Mesothelial cell of epicardium (in vitro differentiated cells): ENCODE measurements around the gene RNF19B. TPM values are rescaled to one million over a fixed set of nuclear protein-coding genes. Genes with fewer than 3 reads are reported as not detected.

ENCODE experiments used
- DNase-seq, 2 experiments: peaks; one replicate each; pipeline ENCODE4 v3.0.0; 2021; ENCODE audit warnings: low spot score in 2 of 2; ENCODE audit not compliant: unreplicated experiment in 2 of 2
- H3K27ac Mint-ChIP-seq: 2 replicates; pipeline ENCODE4 v1.8.0; 2021; ENCODE audit warnings: mixed read lengths
- H3K27me3 Mint-ChIP-seq: 2 replicates; pipeline ENCODE4 v1.8.0; 2021; ENCODE audit warnings: low read depth, mixed read lengths
- H3K36me3 Mint-ChIP-seq: 2 replicates; pipeline ENCODE4 v1.8.0; 2021; ENCODE audit warnings: mixed read lengths
- H3K4me1 Mint-ChIP-seq: 2 replicates; pipeline ENCODE4 v1.8.0; 2021; ENCODE audit warnings: mixed read lengths
- H3K4me3 Mint-ChIP-seq: 2 replicates; pipeline ENCODE4 v1.8.0; 2021; ENCODE audit warnings: mild to moderate bottlenecking, moderate library complexity, mixed read lengths
- H3K9me3 Mint-ChIP-seq: 2 replicates; pipeline ENCODE4 v1.8.0; 2021; ENCODE audit warnings: mixed read lengths
- total RNA-seq: library from RNA; stranded (reverse); gene quantifications from 3 replicates; pipeline ENCODE4 v1.2.1, GENCODE V29; 2021
- TF ChIP-seq, protein P1 (sequence below): fragments of 200-600 bp; sonication (generic); IDR thresholded peaks from one replicate; pipeline ENCODE4 v1.5.0; 2021; ENCODE audit warnings: antibody characterized with exemption; ENCODE audit not compliant: unreplicated experiment

RNF19B gene
- total RNA-seq, 1 donor from 2014 or later, result 15.5 TPM

DNA sequence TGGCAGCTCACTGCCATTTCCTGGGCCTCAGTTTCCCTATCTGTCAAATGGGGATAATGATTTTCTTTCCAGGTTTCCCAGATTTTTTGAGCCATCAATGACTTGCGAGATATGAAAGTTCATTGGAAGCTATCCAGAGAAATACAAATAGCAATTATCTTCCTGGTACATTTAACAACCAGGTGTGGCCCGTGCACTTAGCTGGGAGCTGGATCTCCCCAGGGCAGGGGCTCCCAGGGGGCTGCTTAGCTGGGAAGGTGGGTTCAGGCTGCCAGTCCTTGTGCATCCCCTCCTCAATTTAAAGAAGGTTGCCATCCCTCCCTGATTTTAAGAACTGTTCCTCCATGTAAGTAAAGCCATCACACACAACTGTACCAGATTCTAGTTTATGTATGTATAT is 59.8 kb downstream of the RNF19B start:
- DNase-seq, result no peak
- Mint-ChIP-seq H3K4me3 (no peak overlapping the region), H3K27ac (no peak overlapping the region), H3K27me3 (no peaks in the 10 kb centered on the region), H3K36me3 (no peaks in the 10 kb centered on the region), H3K9me3 (no peaks in the 10 kb centered on the region), H3K4me1 (peaks cover 11% of the 10 kb centered on the region)
- TF ChIP-seq, protein P1, sequence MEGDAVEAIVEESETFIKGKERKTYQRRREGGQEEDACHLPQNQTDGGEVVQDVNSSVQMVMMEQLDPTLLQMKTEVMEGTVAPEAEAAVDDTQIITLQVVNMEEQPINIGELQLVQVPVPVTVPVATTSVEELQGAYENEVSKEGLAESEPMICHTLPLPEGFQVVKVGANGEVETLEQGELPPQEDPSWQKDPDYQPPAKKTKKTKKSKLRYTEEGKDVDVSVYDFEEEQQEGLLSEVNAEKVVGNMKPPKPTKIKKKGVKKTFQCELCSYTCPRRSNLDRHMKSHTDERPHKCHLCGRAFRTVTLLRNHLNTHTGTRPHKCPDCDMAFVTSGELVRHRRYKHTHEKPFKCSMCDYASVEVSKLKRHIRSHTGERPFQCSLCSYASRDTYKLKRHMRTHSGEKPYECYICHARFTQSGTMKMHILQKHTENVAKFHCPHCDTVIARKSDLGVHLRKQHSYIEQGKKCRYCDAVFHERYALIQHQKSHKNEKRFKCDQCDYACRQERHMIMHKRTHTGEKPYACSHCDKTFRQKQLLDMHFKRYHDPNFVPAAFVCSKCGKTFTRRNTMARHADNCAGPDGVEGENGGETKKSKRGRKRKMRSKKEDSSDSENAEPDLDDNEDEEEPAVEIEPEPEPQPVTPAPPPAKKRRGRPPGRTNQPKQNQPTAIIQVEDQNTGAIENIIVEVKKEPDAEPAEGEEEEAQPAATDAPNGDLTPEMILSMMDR, result no peak

- TF ChIP-seq, protein P1, result no peak
- H3K36me3 Mint-ChIP-seq, result no peaks in the 10 kb centered on the region
- no peak overlapping the region for H3K27ac Mint-ChIP-seq
- H3K4me3 Mint-ChIP-seq, result no peak overlapping the region
- no peaks in the 10 kb centered on the region for H3K27me3 Mint-ChIP-seq
- peaks cover 11% of the 10 kb centered on the region for H3K4me1 Mint-ChIP-seq
- DNase-seq, result no peak
- H3K9me3 Mint-ChIP-seq, result no peaks in the 10 kb centered on the region
These were observed 60.4 kb downstream of the RNF19B start for GRCh38 chr1:32903991-32904785.

- Mint-ChIP-seq H3K36me3 (no peaks in the 10 kb centered on the region), H3K27ac (no peak overlapping the region), H3K9me3 (no peaks in the 10 kb centered on the region), H3K4me1 (peaks cover 11% of the 10 kb centered on the region), H3K4me3 (peak overlapping the region; percentile 61), H3K27me3 (no peaks in the 10 kb centered on the region)
- no peak for DNase-seq
- TF ChIP-seq, protein P1, result no peak
These were observed 62.1 kb downstream of the RNF19B start for GRCh38 chr1:32902535-32902920.

GRCh38 chr1:32901823-32902534 is 62.6 kb downstream of the RNF19B start:
- H3K27ac Mint-ChIP-seq, result peak overlapping the region; percentile 39
- no peak for DNase-seq

DNA sequence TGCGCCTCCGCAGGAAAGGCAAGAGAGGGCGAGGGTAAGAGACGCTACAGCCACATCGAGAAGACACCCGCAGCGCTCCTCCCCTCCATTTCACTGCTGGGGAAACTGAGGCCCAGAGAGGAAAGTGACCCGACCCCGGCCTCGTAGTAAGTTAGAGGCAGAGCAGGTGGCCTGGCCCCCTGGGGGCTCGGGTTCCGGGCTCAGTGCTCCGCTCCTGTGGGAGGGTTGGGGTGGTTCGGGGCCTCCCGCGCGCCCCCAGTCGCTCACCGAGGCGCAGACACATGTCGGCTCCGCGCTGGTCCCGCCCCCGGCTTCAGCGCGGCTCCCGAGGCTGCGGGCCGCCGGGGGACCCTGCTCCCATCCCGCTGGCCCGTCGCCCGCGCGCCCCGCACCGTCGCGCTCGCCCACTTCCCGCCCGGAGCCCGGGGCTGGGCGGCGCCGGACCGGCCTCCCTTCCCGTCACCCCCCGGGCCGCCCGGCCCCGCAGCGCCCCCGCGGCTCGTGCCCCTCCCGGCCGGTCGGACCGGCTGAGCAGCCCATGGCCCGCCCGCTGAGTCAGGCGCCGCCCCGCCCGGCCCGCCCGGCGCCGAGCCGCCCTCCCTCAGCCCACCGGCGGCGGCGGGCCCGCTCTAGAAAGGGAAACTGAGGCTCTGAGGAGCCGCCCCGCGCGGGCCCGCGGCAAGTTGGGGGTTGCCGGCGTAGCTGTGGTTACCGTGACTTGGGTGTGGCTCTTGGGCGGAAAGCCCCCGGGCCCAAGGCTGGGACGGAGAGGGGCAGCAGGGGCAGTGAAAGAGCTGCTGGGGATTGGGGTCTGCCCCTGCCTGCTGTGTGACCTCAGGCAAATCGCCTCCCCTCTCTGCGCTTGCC is 63.4 kb downstream of the RNF19B start, which contains the start of gene TMEM54:
TSS of gene TMEM54 (minus strand) at position 434 of the 867 bp plus-strand sequence. CDS start at position 283, 151 bp downstream.
- H3K27ac Mint-ChIP-seq, result peak within 1 kb of the TSS; percentile 39
- H3K27me3 Mint-ChIP-seq, result no peaks in the 10 kb centered on the region
- peak within 1 kb of the TSS; percentile 78 for H3K4me3 Mint-ChIP-seq
- TF ChIP-seq, protein P1, result no peak
- peak; percentile 41 to 63 for DNase-seq
- no peaks in the 10 kb centered on the region for H3K9me3 Mint-ChIP-seq
- H3K4me1 Mint-ChIP-seq, result peaks cover 14% of the 10 kb centered on the region
- H3K36me3 Mint-ChIP-seq, result no peaks in the 10 kb centered on the region

More at GRCh38 chr1:32901823-32902534, 62.6 kb downstream of the RNF19B start:
- H3K4me3 Mint-ChIP-seq, result peak overlapping the region; percentile 78
- peaks cover 14% of the 10 kb centered on the region for H3K4me1 Mint-ChIP-seq
- no peaks in the 10 kb centered on the region for H3K27me3 Mint-ChIP-seq
- no peaks in the 10 kb centered on the region for H3K9me3 Mint-ChIP-seq
- H3K36me3 Mint-ChIP-seq, result no peaks in the 10 kb centered on the region
- TF ChIP-seq, protein P1, result no peak
